Ureter (tissue), 1 donor: ENCODE measurements around the gene FOXD4L5. TPM values are rescaled to one million over a fixed set of nuclear protein-coding genes. Genes with fewer than 3 reads are reported as not detected.
"Not testable (repeated sequence)": the region's sequence is repeated elsewhere in the genome, so short reads cannot be mapped to it uniquely, and the experiment has no call there.

Source experiments
- DNase-seq: peaks from one replicate; pipeline ENCODE4 v3.0.0-alpha.2; 2020; ENCODE audit warnings: low spot score
- total RNA-seq: library from RNA; stranded (reverse); gene quantifications from one replicate; pipeline ENCODE4 v1.2.4, GENCODE V29; 2023
- donor health status: DM: yes; HTN: yes; CAD: no.

FOXD4L5 gene
- total RNA-seq = 0.21 TPM

DNA sequence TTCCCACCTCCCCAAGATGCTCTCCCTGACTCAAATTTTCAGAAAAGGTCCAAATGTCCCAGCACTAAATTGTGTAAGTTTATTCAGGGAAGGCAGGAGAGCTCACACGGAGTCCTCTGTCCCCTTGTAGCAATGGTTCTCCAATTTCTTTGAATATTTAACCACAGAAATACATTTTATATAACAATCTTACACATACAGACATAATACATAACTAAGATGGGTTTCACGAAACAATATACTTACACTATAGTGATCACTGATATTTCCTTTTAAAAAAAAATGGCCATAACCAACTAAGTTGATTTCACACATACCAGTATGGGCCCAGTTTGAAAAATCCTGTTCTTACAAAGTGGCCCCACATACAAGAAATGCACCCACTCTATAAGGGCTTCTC lies at the start of gene FOXD4L5:
Gene FOXD4L5, minus strand, starts transcription at position 101 of the 400 bp plus-strand sequence. CDS start 832 bp downstream, outside the sequence.
- DNase-seq = not testable (repeated sequence)

DNA sequence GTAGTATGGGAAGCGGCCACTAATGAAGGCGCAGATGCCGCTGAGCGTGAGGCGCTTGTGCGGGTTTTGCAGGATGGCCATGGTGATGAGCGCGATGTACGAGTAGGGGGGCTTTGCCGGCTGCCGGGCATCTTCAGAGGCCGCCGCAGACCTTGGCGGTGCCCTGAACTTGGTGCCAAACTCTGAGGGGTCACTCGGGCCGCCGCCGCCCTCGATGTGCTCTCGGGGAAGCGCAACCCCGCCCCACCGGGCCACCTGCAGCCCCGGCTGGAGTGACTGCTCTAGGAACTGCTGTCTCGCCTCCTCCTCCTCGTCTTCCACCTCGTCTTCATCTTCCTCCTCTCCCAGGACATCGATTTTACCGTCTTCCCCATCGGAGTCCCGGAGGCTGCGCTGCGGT lies 1.1 kb downstream of the FOXD4L5 start:
- DNase-seq = not testable (repeated sequence)

DNA sequence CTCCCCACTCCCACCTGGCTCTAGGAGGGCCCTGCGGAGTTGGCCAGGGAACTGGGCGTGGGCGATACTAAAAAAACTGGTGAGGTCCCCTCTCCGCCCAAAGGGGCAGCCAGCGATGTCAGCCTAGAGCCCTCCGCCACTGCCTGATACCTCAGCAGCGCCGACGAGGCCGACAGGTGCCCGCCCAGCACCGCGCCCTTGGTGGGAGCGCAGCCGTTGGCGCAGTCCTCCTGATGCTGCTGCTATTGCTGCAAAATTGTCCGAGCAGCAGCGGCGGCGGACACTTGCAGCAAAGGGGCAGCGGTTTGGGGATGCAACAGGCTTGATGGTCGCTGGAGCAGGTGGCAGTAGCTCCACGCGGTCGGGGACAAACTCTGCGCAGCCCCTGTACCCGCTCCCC lies 2.0 kb downstream of the FOXD4L5 start:
- DNase-seq = not testable (repeated sequence)
